NCI-H510A treated with DMSO at 0.1 percent for 48 hours (cell line): ENCODE results near the gene VGLL1.

Experiments used
- DNase-seq: peaks from one replicate; lab custom pipeline; 2025; lab: John Stamatoyannopoulos, UW

VGLL1 gene, protein sequence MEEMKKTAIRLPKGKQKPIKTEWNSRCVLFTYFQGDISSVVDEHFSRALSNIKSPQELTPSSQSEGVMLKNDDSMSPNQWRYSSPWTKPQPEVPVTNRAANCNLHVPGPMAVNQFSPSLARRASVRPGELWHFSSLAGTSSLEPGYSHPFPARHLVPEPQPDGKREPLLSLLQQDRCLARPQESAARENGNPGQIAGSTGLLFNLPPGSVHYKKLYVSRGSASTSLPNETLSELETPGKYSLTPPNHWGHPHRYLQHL

GRCh38 chrX:136531951-136532350 lies at the start of gene VGLL1:
TSS of gene VGLL1 (plus strand) at chrX:136532215. CDS start at chrX:136536021, 3,806 bp downstream.
- DNase-seq = no peak

DNA sequence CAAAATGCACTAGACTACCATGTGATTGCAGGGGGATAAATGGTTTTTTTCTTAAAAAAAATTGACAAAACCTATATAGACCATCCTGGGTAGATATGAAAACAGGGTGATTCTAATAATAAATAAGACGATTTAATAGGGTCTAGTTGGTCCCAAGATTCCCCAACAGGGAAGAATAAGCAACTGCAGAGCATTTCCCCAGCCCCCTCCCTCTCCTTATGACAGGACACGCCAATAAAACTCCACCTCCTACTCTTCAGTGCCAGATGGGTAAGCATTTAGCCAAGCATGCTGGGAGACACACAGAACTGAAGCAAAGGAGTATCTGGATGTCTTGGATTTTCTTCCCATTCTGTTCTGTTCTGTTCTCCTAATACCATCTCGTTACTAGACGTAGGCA lies 44.4 kb upstream of the VGLL1 start, which contains the start of gene BRS3:
BRS3 (plus strand) TSS at position 301 of the 400 bp plus-strand sequence. CDS start 168 bp downstream, outside the sequence.
- DNase-seq = no peak

DNA sequence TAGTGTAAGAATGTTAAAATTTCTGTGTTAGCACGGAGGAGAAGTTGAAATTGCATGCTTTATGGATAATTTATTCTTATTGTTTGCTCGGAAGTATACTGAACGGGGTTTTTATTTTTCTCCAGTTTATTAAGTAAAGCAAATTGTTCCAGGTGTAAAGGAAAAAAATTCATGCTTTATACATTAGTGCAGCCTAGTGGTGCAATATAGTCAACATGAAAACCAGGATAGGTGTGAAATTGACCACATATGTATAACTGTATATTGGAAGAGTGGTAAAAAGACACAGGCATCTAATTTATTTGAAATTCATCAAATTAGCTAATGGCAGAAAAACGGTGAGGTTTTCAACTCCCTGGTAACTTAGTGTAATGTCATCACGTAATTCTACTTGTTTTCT lies 43.3 kb upstream of the VGLL1 start:
- no peak for DNase-seq

DNA sequence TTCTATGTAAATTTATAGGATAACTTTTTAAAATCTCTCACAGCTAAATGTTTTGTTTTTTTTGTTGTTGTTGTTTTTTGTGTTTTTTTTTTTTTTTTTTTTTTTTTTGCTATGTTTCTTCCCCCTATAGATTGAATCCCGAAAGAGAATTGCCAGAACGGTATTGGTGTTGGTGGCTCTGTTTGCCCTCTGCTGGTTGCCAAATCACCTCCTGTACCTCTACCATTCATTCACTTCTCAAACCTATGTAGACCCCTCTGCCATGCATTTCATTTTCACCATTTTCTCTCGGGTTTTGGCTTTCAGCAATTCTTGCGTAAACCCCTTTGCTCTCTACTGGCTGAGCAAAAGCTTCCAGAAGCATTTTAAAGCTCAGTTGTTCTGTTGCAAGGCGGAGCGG lies 40.2 kb upstream of the VGLL1 start:
- no peak for DNase-seq

DNA sequence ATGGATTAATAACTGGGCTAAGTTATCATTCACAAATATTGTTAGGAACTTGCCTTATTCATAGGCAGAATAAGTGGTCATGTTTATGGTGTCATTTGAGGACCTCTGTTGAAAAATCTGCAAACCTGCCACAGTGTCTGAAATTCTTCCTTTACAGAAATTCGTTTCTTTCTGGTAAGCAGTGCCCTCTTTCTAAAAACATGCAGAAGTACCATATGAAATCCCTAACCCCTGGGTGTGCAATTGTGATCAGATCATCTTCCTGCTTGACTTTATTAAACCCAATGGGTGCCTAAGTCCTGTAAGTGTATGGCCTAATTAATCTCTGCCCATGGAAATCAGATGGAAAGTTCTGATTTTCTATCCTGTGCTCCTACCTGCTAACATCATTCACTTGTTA lies 39.0 kb upstream of the VGLL1 start:
- no peak for DNase-seq

DNA sequence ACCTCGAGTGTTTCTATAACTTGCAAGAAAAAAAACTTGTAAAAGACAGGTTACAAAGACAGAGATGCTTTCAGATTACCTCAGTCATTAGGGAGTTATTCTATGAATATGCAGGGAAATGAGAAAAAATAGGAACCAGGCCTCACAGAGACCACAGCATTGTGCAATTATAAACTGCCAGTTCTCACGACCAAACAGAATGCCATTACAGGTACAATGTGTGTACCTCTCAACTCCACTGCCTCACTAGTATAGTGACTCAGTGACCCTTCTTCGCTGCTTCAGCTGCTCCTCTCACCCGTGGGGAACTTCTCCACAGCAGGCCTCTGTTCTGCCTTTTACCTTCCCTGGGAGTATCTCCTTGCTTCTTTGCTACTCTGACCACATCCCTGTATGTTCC lies 37.0 kb upstream of the VGLL1 start:
- DNase-seq = no peak

GRCh38 chrX:136496186-136496763 lies 35.7 kb upstream of the VGLL1 start:
- DNase-seq = no peak

- peak; percentile 65 for DNase-seq
Observed at GRCh38 chrX:136496764-136497555, 35.1 kb upstream of the VGLL1 start.

DNA sequence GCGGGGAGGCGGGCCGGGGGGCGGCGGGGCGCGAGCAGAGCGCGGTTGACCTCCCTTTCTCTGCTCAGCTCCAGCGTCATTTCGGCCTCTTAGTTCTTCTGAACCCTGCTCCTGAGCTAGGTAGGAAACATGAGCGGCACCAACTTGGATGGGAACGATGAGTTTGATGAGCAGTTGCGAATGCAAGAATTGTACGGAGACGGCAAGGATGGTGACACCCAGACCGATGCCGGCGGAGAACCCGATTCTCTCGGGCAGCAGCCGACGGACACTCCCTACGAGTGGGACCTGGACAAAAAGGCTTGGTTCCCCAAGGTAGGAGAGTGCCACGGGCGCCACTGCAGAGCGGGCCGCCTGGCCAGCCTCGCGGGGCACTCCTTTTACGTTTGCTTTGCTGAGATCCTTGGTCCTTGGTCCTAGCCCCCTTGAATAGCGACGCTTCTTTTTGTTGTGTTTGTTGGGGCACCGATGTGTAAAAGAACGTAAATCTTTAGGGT lies 34.4 kb upstream of the VGLL1 start, which contains the start of gene HTATSF1:
HTATSF1 (plus strand) TSS at position 37 of the 497 bp plus-strand sequence; CDS start at position 130, 93 bp downstream.
- no peak for DNase-seq

GRCh38 chrX:136519069-136519468 lies 12.9 kb upstream of the VGLL1 start:
- DNase-seq = no peak

GRCh38 chrX:136523770-136524169 lies 8.2 kb upstream of the VGLL1 start:
- no peak for DNase-seq

GRCh38 chrX:136525738-136526606 lies 6.0 kb upstream of the VGLL1 start:
- no peak for DNase-seq

DNA sequence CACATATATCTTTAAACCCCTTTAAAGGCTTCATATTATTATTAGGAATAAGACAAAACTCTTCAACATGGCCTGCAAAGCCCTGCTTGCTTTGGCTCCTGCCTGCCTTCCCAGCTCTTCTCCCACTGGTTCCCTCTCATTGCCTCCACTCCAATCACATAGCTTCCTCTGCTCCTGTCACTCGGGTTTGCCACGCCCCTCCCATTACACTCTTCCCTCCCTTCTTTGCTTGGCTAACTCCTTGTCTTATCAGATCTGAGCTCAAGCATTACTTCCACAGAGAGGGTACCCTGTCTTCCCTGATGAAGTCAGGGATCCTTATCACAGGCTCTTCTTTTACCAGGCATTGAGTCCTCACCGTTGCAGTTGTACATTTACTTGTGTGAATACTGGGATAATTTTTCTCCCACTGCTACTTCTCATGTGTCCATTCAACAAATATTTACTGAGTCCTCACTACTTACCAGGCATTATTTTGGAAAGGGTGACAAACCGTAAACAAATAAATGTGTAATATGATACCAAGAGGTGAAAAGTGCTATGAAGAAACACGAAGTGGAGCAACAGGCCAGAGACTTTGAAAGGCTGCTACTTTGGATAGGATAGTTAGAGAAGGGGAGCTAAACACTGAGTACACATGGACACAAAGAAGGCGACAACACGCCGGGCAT lies 3.2 kb upstream of the VGLL1 start:
- DNase-seq = no peak

DNA sequence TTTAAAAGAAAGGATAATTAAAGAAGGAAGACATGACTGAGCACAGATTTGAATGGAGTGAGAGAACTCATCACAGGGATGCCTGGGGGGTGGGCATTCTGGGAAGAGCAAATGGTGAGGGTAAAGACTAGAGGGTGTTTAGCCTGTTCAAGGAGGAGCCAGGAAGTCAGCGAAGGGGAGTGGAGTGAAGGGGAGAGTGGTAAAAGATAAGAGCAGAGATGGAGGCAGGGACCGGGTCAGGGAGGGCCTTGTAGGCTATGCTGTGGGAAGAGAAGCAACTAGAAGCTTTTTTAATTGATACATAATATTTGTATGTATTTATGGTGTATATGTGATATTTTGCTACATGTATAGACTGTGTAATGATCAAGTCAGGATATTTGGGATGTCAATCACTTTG lies 2.2 kb upstream of the VGLL1 start:
- DNase-seq = no peak

GRCh38 chrX:136534131-136534530 lies 2.1 kb downstream of the VGLL1 start:
- DNase-seq = no peak

DNA sequence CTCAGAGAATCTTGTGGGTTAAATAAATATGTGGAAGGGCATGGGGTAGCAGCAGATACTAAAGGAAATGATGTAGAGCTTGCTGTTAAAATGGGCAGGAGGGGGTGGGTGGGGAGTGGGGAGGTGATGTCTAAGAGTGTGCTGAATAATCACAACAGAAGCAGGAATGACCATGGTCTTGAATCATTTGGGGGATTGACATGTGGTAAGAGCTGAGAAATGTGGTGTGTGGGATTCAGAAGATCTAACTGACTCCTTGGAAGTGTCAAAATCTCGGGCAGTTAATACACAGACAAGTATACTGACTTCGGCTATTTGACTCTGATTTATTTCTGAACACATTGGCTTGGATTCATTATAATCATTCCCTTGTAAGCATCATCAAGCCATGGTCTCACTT lies 6.8 kb downstream of the VGLL1 start:
- DNase-seq = no peak

DNA sequence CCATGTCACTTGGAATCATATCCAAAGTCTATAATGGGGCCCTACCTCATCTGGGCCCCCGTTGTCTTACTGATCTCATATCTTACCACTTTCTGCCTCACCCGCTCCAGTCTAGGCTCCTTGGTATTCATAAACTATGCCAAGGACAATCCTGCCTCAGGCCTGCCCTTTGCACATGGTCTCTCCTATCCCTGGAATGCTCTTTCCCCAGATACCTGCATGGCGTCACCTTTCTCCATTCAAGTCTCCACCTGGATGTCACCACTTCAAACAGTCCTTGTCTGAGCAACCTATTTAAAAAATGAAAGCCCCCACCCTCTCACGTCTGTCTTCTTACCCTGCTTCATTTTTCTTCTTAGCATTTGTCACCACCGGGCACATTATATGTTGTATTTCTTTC lies 8.2 kb downstream of the VGLL1 start:
- DNase-seq = no peak

- no peak for DNase-seq
Observed at GRCh38 chrX:136541294-136541693, 9.3 kb downstream of the VGLL1 start.

DNA sequence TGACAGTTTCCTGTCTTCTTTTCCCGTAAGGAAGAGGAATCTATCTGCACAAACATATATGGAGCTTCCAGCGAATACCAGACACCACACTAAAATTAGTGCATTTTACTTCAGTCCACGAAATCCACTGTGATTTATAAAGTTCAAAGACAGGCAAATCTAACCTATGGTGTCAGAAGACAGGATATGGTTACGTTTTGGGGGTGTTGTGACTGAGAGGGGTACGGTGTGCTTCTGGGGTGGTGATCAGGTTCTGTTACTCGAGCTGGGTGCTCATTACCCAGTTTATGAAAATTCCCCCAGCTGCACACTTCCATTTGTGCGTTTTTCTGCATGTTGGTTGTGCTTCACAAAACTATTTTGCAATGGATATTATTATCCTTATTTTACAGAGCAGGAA lies 10.3 kb downstream of the VGLL1 start:
- DNase-seq = no peak

- DNase-seq = no peak
Observed at GRCh38 chrX:136546371-136546781, 14.4 kb downstream of the VGLL1 start.

GRCh38 chrX:136549226-136549625 lies 17.2 kb downstream of the VGLL1 start:
- no peak for DNase-seq
